GM12874 (cell line): ENCODE measurements around the gene ACTN1.

Source experiments
- TF ChIP-seq, protein P1 (sequence below): IDR thresholded peaks from 2 replicates; pipeline ENCODE4 v1.5.1; 2011; ENCODE audit warnings: low read depth, mild to moderate bottlenecking, control low read depth, low read length, moderate library complexity; ENCODE audit not compliant: insufficient read depth

ACTN1 gene

DNA sequence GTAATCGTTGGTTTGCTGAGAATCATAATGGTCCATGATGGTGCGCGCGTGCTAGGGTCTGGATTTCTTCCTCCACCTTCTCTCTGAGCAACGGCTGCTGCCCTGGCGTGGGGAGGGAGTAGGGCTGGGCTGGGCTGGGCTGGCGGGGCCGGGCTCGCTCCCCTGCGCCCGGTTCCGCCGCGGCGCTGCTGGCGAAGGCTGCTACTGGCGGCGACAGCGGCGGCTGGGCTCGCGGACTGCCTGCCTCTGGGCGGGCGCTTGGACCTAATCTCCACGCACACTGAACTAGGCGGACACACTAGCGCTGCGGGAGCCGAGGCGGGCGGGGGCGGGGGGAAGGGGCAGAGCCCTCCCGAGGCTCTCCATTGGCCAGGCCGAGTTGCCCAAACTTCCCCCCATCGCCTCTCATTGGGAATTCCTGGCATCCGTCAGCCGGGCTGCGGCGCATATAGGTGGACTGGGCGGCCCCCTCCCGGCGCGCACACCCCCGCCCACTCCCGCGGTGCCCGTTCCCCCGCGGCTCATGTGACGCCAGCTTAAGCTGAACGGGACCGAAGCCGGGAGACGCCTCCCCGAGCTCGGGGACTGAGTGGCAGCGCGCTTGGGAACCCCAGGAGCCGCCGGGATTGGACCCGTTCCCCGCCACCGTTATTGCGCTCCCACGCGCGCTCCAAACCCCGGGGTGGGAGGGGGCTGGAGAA is at the start of gene ACTN1:
Gene ACTN1 (minus strand): TSS at position 282 of the 701 bp plus-strand sequence. CDS start 246 bp downstream, at position 36.
- TF ChIP-seq, protein P1, sequence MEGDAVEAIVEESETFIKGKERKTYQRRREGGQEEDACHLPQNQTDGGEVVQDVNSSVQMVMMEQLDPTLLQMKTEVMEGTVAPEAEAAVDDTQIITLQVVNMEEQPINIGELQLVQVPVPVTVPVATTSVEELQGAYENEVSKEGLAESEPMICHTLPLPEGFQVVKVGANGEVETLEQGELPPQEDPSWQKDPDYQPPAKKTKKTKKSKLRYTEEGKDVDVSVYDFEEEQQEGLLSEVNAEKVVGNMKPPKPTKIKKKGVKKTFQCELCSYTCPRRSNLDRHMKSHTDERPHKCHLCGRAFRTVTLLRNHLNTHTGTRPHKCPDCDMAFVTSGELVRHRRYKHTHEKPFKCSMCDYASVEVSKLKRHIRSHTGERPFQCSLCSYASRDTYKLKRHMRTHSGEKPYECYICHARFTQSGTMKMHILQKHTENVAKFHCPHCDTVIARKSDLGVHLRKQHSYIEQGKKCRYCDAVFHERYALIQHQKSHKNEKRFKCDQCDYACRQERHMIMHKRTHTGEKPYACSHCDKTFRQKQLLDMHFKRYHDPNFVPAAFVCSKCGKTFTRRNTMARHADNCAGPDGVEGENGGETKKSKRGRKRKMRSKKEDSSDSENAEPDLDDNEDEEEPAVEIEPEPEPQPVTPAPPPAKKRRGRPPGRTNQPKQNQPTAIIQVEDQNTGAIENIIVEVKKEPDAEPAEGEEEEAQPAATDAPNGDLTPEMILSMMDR = no peak

DNA sequence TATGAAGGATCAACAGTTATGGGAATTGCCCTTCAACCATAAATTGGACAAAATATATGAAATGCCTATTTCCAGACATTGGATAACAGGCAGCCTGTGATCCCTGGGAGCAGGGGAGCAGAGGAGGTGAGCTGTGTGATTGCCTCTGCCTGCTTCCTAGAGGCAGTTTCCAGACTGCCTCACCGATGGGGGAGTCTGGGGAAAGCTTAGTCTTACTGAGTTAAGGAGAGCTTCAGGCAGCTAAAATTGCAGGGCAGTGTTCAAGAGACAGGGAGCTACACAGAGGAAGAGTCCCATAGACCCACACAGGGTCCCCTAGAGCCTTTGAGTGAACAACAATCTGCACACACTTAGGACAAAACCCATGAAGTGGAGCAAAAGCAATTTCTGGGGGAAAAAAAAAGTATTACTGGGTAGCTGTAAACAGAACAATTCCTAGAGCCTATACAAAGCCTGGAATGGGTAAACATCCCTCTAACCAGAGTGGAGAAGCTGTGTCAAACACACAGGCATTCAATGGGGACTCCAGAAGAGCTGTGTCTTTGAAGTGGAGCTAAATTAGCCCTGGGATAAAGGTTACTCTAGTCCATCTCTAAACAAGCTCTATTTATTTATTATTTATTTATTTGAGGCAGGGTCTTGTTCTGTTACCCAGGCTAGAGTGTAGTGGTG is 48.3 kb upstream of the ACTN1 start:
- TF ChIP-seq, protein P1 = no peak

GRCh38 chr14:69023035-69023434 is 43.9 kb upstream of the ACTN1 start:
- TF ChIP-seq, protein P1 = no peak

DNA sequence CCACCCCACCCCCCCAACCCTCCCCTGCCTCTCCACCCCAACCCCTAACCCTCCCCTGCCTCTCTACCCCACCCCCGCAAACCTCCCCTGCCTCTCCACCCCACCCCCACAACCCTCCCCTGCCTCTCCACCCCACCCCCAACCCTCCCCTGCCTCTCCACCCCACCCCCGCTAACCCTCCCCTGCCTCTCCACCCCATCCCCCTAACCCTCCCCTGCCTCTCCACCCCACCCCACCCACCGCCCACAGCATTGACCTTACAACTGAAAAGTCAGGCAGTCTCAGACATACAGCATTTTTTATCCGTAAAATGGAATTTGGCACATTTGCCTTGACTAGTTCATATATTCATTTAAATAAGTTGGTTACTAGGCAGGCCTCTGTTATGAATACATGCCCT is 38.6 kb upstream of the ACTN1 start:
- TF ChIP-seq, protein P1 = no peak

- TF ChIP-seq, protein P1 = no peak
Observed at GRCh38 chr14:69014829-69015259, 35.7 kb upstream of the ACTN1 start.

GRCh38 chr14:69013943-69014782 is 35.1 kb upstream of the ACTN1 start:
- TF ChIP-seq, protein P1 = no peak
